NCI-H187 treated with DMSO at 0.1 percent for 48 hours (cell line): ENCODE data around the gene PDE4B.

Source experiments
- DNase-seq: peaks from one replicate; lab custom pipeline; 2025; lab: John Stamatoyannopoulos, UW

PDE4B gene

DNA sequence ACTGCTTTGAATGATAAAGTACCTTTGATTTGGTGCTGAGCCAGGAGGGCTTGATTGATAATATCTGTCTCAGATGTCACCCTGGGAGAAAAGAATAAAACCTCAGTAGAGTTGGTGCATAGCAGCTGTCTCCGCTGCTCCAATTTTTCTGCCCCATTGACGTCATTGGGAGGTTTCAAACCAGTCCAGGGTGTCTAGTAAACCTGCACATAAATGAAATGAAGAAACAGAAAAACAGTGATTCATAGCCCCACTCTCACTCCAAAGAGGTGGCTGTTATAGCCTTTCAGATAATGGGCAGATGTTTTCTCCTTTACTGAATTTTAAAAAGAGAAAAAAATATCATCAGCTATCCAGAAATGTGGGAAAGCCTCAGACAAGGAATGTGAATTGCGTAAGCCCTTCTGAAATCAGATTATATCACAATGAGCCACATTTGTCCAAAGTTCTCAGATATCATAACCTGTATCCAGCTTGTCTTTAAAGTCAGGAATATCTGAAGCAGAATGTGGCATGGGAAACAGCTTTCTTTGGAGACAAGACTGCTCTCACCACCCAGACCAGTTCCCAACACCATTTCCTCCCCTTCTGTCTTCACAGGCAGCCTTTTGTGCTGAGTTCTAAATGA is 390.0 kb downstream of the PDE4B start:
- no peak for DNase-seq

DNA sequence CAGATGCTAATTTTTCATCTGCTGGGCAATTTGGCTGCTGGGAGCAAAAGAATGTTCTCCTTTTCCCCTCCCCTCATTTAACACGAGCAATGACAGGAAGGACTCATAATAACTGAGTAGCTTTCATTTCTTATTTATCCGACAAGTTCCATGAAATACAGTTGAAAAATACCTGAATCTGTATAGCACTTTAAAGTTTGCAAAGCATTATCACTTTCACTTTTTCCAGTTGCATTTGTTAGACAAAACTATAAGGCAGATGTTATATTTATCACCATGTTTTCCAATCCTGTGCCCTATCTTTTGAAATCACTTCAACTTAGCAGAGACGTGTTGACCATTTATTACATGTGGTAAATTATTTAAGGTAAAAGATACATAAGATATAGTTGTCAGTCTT is 390.7 kb downstream of the PDE4B start:
- no peak for DNase-seq

DNA sequence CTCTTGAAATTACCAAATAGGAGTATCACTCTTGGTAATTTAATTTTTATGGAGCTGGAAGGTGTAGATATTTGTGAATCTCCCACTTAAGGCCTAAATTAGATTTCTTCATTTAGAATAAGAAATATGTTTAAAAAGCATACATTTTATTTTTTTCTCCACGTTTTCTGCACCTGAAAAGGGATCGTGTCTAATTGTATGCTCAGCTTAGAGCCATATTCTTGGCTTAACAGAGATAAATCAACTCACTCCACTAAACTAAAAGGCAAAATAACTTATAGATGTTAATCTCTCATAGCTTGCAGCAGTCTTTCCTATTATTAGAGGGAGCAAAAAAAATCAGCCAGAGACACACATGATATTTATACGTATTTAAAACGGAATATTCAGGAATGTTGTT is 404.4 kb downstream of the PDE4B start:
- DNase-seq, result no peak

GRCh38 chr1:66197785-66198184 is 405.1 kb downstream of the PDE4B start:
- no peak for DNase-seq

- DNase-seq, result no peak
Measured at GRCh38 chr1:66206563-66207144, 414.0 kb downstream of the PDE4B start.

- no peak for DNase-seq
Measured at GRCh38 chr1:66207484-66207883, 414.8 kb downstream of the PDE4B start.

- DNase-seq, result no peak
Measured at GRCh38 chr1:66208632-66209031, 415.9 kb downstream of the PDE4B start.

DNA sequence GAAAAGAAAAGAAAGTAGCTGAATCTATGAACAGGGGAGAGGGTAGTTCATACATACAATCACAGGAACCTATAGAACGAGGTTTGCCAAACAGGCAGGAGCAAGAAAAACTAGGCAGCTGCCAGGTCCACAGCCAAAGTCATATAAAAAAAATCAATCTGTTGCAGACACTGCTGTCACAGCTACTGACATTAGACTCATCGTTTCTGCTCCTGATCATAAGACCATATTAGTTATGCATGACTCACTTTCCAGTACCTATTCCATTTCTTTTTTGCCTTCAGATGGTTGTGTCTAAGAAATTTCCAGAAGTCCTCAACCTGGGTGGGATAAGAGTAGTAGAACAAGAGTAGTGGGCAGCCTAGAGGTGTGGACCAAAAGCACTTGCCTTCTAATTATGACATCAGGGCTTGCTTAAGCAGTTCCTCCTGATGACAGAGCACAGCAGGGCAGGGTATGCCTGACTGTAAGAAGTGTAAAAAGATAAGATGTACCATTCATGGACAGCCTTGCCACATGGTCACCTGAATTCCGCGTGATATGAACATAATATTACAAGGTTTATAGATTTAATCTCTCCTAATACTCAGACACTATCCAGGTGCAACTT is 418.0 kb downstream of the PDE4B start:
- DNase-seq, result no peak

GRCh38 chr1:66211521-66211920 is 418.8 kb downstream of the PDE4B start:
- DNase-seq, result no peak

GRCh38 chr1:66213491-66213890 is 420.8 kb downstream of the PDE4B start:
- DNase-seq, result no peak

GRCh38 chr1:66214901-66215300 is 422.2 kb downstream of the PDE4B start:
- DNase-seq, result no peak

GRCh38 chr1:66217021-66217420 is 424.3 kb downstream of the PDE4B start:
- DNase-seq, result peak; percentile 74

- DNase-seq, result no peak
Measured at GRCh38 chr1:66217561-66217960, 424.9 kb downstream of the PDE4B start.

DNA sequence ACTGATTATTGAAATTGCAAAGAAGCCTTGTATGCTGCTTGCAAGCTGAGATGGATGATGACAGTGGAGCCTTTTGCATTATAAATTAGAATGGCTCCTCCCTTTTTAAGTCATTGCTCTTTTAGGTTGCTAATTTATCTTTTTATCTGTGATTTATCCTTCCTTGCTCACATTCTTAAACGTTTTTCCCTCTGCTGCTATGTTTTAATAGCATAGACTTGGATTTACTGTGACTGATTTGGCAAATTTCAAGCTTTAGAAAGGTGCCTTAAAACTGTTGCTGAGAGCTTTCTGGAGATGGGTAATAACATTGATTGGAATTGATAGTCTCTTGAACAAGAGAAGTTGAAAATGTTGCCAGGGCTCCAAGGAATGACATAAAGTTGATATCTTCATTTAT is 427.8 kb downstream of the PDE4B start:
- DNase-seq, result no peak

GRCh38 chr1:66223681-66224080 is 431.0 kb downstream of the PDE4B start:
- no peak for DNase-seq

- no peak for DNase-seq
Measured at GRCh38 chr1:66226985-66227384, 434.3 kb downstream of the PDE4B start.

- no peak for DNase-seq
Measured at GRCh38 chr1:66227966-66228365, 435.3 kb downstream of the PDE4B start.

DNA sequence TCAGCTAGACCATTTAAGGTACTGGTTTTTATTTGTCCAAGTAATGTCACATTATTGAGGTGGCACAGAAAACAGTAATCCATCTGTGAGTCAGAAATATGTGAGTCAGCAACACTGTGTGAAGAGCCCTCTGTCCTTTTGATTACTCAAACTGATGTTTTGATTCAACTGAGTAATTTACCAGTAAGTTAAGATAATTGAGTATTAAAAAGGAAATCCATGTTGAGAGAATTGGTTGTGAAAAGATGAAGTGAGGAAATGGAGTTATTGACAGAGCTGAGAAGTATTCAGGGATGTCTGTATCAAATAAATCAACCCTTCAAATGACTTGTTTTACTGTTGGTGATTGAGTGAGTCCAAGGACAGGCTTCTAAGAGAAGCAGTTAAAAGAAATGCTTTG is 438.5 kb downstream of the PDE4B start:
- DNase-seq, result no peak

GRCh38 chr1:66231681-66232463 is 439.2 kb downstream of the PDE4B start:
- no peak for DNase-seq

- DNase-seq, result no peak
Measured at GRCh38 chr1:66237042-66237441, 444.3 kb downstream of the PDE4B start.

- no peak for DNase-seq
Measured at GRCh38 chr1:66237722-66238479, 445.2 kb downstream of the PDE4B start.

DNA sequence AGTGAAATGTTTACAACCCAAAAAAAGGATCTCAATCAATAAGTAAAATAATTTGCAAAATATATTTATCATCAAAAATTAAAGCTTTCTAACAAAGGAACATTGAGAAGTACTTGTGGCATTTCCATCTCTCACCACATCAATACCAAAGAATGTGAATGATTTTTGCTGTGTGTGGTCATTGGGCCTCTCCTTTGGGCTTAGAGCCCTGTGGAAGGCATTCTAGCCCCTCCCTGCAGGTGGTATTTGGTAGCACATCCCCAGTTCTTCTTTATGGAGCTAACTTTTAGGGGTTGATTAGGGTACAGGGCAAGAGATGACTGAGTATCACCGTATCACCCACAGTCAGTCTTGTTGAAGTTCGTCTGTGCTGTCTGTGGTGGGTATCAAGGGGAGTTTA is 447.1 kb downstream of the PDE4B start:
- no peak for DNase-seq
